NCI-H187 (cell line): Measurements from ENCODE around the gene GNAZ.

Experiments used
- DNase-seq, 2 experiments: peaks; one replicate each; lab custom pipeline; 2025; lab: John Stamatoyannopoulos, UW

The GNAZ gene

DNA sequence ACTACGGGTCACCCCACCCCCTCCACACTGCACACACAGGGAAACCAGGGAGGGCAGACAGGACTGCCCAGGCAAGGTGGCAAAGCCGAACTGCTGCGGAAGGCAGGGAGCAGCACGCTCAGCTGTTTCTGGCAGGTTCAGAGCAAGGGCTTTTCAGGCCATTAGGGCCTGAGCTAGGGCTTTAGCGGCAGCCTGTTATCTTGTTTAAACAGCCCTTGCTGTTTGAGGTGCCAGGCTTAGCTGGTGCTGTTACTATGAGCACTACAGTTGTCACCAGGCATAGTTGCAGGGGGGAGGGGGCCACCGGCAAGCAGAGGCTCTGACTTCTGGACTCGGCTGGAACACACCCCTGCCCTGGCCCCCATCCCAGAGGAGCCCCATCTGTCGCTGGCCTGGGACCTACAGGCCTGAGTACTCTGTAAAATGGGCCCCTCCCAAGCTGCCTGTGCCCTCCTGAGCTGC lies 36.6 kb downstream of the GNAZ start:
- DNase-seq: no peak

GRCh38 chr22:23107487-23108248 lies 37.3 kb downstream of the GNAZ start:
- no peak for DNase-seq

DNA sequence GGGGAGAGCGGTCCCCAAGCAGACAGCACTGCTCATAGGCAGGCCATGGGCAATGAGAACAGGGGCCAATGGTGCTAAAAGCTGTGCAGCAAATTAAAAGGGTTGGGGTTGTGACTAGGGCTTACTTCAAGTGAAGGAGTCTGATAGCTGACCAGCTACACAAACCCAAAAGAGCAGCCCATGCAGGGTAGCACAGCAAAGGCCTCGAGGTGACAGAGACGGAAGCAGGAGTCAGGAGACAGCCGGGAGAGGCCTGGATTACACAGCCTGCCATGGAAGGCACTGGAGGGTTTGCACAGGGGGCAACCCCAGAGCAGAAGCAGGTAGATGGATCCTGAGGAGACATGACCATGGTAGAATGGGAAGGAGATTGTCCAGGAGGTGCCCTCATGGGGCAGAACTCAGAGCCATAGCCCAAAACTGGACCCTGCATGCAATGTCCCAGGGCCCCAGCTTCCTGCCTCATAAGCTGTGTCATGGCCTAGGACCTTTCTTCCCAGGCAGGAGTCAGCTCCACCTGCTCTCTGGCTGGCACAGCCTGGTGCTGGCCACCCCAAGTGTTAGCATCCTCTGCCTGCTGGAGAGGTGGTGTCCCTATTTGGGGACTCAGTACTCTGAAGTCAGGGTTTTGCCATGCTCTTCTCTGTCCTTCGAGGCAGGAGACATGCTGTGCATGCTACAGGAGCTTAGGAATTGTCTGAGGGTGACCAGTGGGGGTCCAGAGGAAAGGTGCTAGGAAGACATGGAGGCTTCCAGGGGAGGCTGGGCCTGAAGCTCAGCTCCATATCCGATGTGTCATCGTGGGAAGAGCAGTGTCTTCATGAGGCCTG lies 38.1 kb downstream of the GNAZ start:
- DNase-seq: no peak

- no peak for DNase-seq
These were observed 38.7 kb downstream of the GNAZ start for GRCh38 chr22:23109079-23109347.

GRCh38 chr22:23109441-23109978 lies 39.2 kb downstream of the GNAZ start:
- DNase-seq: no peak

- DNase-seq: no peak
These were observed 40.0 kb downstream of the GNAZ start for GRCh38 chr22:23110190-23110921.

GRCh38 chr22:23110922-23111527 lies 40.7 kb downstream of the GNAZ start:
- DNase-seq: peak; percentile 49 to 81

DNA sequence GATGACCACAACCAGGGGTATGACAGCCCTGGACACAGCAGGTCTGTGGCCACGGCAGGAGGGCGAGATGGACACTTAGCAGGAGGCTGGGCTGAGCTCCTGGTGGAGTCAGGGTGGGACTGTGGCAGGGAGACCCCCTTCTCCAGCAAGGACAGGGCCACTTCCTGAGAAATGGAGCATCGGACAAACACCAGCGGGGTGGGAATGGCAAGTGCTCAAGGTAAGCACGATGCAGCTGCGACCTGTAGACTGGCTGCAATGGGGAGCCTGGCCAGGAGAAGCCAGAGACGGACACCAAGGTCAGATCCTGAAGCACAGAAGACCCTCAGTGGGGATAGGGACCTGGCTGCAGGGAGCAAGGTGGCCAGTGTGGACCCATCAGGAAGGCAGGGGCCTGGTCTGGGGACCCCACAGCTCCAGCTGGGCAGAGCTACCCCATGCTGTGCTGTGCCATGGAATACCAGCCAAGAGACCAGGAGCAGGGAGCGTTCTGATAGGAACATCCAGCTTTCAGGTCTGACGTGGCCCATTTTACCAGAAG lies 42.2 kb downstream of the GNAZ start:
- DNase-seq: no peak

DNA sequence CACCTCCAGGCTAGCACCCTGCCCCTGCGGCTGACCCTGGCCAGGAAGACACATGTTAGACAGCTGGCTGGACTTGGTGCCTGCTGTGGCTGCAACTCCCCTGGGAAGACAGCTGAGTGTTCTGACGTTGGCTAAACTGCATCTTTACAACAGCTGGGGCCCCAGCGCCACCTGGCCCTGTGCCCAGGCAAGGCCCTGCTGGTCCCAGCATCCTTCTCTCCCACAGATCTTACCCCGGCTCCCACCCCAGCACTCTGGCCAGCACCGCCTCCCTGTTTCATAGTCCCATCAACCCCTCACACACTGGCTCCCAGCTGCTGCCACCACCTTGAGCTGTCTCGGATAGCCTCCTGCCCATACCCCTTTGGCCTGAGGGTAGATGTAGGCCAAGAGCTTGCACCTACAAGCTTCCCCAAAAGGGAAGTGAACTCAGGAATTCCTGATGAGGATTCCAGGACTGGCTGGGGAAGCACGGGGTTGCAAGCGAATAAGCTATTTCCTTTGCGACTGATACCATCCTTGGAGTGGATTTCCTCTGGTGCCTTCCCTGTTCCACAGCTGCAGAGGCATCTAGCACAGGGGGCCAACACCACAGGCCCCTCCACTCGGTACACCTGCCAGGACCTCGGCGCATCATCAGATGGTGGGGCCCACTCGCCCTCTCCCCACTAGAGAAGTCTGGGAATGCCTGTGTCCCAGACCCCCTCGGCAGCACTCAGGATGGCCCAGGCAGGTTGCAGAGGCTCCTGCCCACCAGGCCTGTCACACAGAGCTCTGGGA lies 42.9 kb downstream of the GNAZ start:
- peak; percentile 37 to 39 for DNase-seq

- no peak for DNase-seq
These were observed 43.8 kb downstream of the GNAZ start for GRCh38 chr22:23113847-23114720.

DNA sequence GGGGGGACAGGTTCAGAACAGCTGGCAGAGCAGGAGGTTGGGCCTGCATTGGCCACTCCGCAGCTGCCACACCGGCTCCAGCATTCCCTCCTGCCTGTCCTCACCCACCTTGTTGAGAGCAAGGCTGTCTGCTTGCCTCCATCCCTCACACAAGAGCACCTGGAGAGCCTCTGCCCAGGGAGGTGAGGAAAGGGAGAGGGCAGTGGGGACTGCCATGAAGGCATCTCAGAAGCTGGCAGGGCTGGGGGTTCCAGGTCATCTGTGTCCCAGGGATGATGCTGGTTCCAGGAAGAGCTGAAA lies 44.4 kb downstream of the GNAZ start:
- DNase-seq: no peak

DNA sequence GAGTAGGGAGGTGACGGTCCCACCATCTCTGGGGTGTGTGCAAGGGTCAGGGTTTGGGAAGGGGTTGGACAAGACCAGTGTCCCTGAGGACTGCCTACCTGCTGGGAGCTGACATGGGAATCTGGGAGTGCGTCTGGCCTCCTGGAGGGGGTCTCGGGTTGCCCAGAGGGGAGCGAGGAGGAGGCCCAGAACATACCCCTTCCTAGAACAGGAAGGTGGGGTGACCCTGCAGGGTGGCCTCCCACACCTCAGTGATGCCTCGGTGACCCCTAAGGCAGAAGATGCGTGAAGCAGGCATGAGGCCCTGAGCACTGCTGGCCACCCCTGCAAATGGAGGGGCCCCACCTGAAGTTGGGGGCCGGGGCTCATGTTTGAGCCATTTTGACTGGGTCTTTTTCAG lies 45.0 kb downstream of the GNAZ start:
- DNase-seq: no peak

GRCh38 chr22:23115825-23116494 lies 45.6 kb downstream of the GNAZ start:
- DNase-seq: no peak

GRCh38 chr22:23116506-23117263 lies 46.4 kb downstream of the GNAZ start:
- no peak for DNase-seq

DNA sequence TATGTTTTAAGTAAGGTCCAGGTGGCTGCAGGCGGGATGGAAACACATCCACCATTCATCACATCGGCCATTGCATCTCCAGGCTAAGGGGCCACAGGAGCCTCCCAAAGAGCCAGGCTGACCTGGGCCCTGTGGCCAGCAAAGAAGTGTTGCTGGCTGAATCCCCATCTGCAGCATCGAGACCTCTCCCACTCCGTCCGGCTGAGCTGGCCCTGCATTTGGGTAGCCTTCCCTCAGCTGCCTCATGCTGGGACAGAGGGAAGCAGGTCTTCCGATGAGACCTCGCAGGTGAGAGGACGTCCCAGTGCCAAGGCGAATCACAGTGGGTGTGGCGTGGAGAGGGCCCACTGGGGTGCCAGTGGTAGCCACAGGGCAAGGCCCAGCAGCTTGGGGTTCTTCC lies 47.0 kb downstream of the GNAZ start:
- DNase-seq: no peak

GRCh38 chr22:23117891-23118646 lies 47.8 kb downstream of the GNAZ start:
- no peak for DNase-seq

DNA sequence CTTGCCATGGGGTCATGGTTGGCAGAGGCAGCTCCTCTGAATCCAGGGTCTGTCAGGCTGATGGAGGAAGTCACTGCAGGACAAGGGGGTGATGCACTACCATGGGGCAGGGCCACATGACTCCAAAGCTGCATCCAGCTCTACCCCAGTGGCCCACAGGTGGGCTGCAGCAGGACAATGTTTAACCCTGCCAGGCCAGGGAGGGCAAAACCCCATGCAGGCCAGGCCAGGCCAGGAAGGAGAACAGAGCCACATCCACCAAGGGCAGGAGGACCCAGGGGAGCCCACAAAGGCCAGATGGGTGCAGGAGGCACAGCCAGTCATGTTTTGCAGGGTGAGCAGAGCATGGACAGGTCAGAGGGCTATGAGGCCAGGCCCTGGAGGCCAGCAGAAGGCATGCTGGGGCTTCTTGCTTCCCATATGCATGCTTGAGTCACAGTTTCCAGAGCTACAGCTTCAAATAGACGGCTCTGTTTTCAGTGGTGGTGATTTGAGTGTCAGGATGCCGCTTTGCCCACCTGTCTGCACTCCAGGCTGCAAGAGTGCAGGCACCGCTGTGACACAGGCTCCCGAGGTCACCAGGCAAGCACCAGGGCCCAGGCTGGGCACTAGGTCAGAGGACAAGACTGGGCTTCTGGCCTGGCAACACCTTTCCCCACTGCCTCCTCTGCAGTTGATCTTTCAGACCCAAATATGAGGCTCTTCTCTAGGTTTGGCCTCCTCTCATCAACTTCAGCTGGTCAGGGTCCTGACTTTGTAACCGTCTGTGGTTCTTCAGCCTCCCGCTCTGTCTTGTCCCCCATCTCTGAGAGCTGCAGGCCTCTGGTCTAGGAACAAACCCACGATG lies 48.6 kb downstream of the GNAZ start:
- DNase-seq: no peak
